GM23338 (cell line): ENCODE results near the gene SLC35B4. TPM values are rescaled to one million over a fixed set of nuclear protein-coding genes. Genes with fewer than 3 reads are reported as not detected.

Experiments used
- ATAC-seq: fragments of 200-7000 bp; cut with Tn5 transposase; 3 replicates; pipeline ENCODE4 v1.9.1; 2020
- DNase-seq: peaks from one replicate; pipeline ENCODE4 v3.0.0-alpha.2; 2015; ENCODE audit warnings: low spot score
- H2AFZ ChIP-seq: fragments of 200-600 bp; sonication (generic); 2 replicates; pipeline ENCODE4 v1.8.0; 2016; ENCODE audit warnings: antibody characterized with exemption, mild to moderate bottlenecking, moderate library complexity
- H3F3A ChIP-seq: fragments of 200-600 bp; sonication (generic); replicated peaks from 2 replicates; pipeline ENCODE4 v1.8.0; 2017; ENCODE audit warnings: antibody characterized with exemption, mixed run types, low read depth
- H3K27ac ChIP-seq: fragments of 200-600 bp; sonication (generic); 2 replicates; pipeline ENCODE4 v1.6.1; 2016; ENCODE audit warnings: low read depth
- H3K27me3 ChIP-seq: fragments of 200-600 bp; sonication (generic); 2 replicates; pipeline ENCODE4 v1.8.0; 2016; ENCODE audit warnings: mild to moderate bottlenecking, mixed run types, moderate library complexity; ENCODE audit not compliant: insufficient read depth
- H3K36me3 ChIP-seq: fragments of 200-600 bp; sonication (generic); 2 replicates; pipeline ENCODE4 v1.8.0; 2016; ENCODE audit warnings: mild to moderate bottlenecking; ENCODE audit not compliant: insufficient read depth
- H3K4me1 ChIP-seq: fragments of 200-600 bp; sonication (generic); 2 replicates; pipeline ENCODE4 v1.8.0; 2016; ENCODE audit warnings: mild to moderate bottlenecking, moderate library complexity; ENCODE audit not compliant: insufficient read depth
- H3K4me2 ChIP-seq: fragments of 200-600 bp; sonication (generic); 2 replicates; pipeline ENCODE4 v1.7.1; 2017; ENCODE audit warnings: mixed run types
- H3K4me3 ChIP-seq: fragments of 200-600 bp; sonication (generic); 2 replicates; pipeline ENCODE4 v1.6.1; 2016; ENCODE audit warnings: mixed run types
- H3K79me2 ChIP-seq: fragments of 200-600 bp; sonication (generic); replicated peaks from 2 replicates; pipeline ENCODE4 v1.8.0; 2017; ENCODE audit warnings: mild to moderate bottlenecking; ENCODE audit not compliant: insufficient read depth
- H3K9me2 ChIP-seq: fragments of 200-600 bp; sonication (generic); 2 replicates; pipeline ENCODE4 v1.8.0; 2017; ENCODE audit not compliant: insufficient read depth
- H4K20me1 ChIP-seq: fragments of 200-600 bp; sonication (generic); replicated peaks from 2 replicates; pipeline ENCODE4 v1.8.0; 2017; ENCODE audit warnings: mild to moderate bottlenecking; ENCODE audit not compliant: insufficient read depth
- H3K27ac Mint-ChIP-seq: 2 replicates; pipeline ENCODE4 v1.8.0; 2020; ENCODE audit warnings: inconsistent platforms, mild to moderate bottlenecking, moderate library complexity, mixed read lengths
- H3K27me3 Mint-ChIP-seq: 3 replicates; pipeline ENCODE4 v1.8.0; 2022; ENCODE audit warnings: low read depth, mild to moderate bottlenecking, moderate library complexity, mixed read lengths, inconsistent platforms; ENCODE audit not compliant: insufficient read depth, poor library complexity
- H3K36me3 Mint-ChIP-seq: 3 replicates; pipeline ENCODE4 v1.8.0; 2021; ENCODE audit warnings: low read depth, mild to moderate bottlenecking, inconsistent platforms, moderate library complexity, mixed read lengths
- H3K4me1 Mint-ChIP-seq: 3 replicates; pipeline ENCODE4 v1.8.0; 2020; ENCODE audit warnings: mild to moderate bottlenecking, inconsistent platforms, mixed read lengths
- H3K4me3 Mint-ChIP-seq: 3 replicates; pipeline ENCODE4 v1.8.0; 2021; ENCODE audit warnings: moderate library complexity, mild to moderate bottlenecking, inconsistent platforms, mixed read lengths
- H3K9me3 Mint-ChIP-seq: 3 replicates; pipeline ENCODE4 v1.8.0; 2020; ENCODE audit warnings: moderate library complexity, mild to moderate bottlenecking, inconsistent platforms, mixed read lengths
- NANOG ChIP-seq: IDR thresholded peaks from 2 replicates; pipeline ENCODE4 v1.6.1; 2016; ENCODE audit warnings: antibody characterized with exemption, borderline replicate concordance
- polyA plus RNA-seq: library from polyadenylated mRNA; unstranded; fragments of >200 nt; fragmentation: Nextera tagmentation; extraction: Ambion mirVana; gene quantifications from 2 replicates; pipeline ENCODE4 v1.2.1, GENCODE V29; 2016
- total RNA-seq: library from RNA; depleted of rRNA; stranded (reverse); fragments of >200 nt; shearing (Covaris generic); gene quantifications from 2 replicates; pipeline ENCODE4 v1.2.3, GENCODE V29; 2014
- TF ChIP-seq, protein P1 (sequence below): IDR thresholded peaks from 2 replicates; pipeline ENCODE4 v1.6.1; 2016; ENCODE audit warnings: antibody characterized with exemption
- TF ChIP-seq, protein P2 (sequence below): fragments of 250-450 bp; sonication (Bioruptor Pico); IDR thresholded peaks from 2 replicates; pipeline ENCODE4 v1.5.0; 2020; ENCODE audit warnings: mild to moderate bottlenecking, moderate library complexity

Gene SLC35B4
- total and polyA plus RNA-seq, 2 experiments from 2014 or later, result 22.6 to 29.7 TPM

DNA sequence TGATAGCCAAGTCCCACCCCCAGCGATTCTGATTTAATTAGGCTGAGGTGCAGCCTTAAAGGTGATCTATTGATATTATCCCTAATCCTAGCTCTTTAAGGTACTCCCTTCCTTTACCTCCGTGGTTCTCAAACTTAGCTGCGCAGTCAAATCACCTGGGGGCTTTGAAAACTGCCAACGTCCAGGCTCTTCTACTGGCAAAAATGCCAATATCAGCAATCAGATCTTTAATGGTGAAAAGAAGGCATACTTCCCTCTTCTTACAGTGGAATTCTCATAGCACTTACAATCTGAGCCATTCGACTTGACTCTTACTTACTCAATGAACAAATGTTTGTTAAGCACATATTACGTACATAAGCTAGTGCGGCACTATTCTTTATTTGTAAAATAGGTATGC is 704 bp upstream of the SLC35B4 start:
- H3K27me3 Mint-ChIP-seq, result no peaks in the 10 kb centered on the region
- peaks cover 8% of the 10 kb centered on the region for H3K4me1 ChIP-seq
- no peaks in the 10 kb centered on the region for H3K36me3 ChIP-seq
- peaks cover 28% of the 10 kb centered on the region for H3K79me2 ChIP-seq
- no peaks in the 10 kb centered on the region for H3F3A ChIP-seq
- H3K27ac ChIP-seq, result no peak overlapping the region
- DNase-seq (no peak), ATAC-seq (no peak)
- no peak for TF ChIP-seq NANOG
- TF ChIP-seq, protein P1, sequence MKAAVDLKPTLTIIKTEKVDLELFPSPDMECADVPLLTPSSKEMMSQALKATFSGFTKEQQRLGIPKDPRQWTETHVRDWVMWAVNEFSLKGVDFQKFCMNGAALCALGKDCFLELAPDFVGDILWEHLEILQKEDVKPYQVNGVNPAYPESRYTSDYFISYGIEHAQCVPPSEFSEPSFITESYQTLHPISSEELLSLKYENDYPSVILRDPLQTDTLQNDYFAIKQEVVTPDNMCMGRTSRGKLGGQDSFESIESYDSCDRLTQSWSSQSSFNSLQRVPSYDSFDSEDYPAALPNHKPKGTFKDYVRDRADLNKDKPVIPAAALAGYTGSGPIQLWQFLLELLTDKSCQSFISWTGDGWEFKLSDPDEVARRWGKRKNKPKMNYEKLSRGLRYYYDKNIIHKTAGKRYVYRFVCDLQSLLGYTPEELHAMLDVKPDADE, result no peak
- TF ChIP-seq, protein P2, sequence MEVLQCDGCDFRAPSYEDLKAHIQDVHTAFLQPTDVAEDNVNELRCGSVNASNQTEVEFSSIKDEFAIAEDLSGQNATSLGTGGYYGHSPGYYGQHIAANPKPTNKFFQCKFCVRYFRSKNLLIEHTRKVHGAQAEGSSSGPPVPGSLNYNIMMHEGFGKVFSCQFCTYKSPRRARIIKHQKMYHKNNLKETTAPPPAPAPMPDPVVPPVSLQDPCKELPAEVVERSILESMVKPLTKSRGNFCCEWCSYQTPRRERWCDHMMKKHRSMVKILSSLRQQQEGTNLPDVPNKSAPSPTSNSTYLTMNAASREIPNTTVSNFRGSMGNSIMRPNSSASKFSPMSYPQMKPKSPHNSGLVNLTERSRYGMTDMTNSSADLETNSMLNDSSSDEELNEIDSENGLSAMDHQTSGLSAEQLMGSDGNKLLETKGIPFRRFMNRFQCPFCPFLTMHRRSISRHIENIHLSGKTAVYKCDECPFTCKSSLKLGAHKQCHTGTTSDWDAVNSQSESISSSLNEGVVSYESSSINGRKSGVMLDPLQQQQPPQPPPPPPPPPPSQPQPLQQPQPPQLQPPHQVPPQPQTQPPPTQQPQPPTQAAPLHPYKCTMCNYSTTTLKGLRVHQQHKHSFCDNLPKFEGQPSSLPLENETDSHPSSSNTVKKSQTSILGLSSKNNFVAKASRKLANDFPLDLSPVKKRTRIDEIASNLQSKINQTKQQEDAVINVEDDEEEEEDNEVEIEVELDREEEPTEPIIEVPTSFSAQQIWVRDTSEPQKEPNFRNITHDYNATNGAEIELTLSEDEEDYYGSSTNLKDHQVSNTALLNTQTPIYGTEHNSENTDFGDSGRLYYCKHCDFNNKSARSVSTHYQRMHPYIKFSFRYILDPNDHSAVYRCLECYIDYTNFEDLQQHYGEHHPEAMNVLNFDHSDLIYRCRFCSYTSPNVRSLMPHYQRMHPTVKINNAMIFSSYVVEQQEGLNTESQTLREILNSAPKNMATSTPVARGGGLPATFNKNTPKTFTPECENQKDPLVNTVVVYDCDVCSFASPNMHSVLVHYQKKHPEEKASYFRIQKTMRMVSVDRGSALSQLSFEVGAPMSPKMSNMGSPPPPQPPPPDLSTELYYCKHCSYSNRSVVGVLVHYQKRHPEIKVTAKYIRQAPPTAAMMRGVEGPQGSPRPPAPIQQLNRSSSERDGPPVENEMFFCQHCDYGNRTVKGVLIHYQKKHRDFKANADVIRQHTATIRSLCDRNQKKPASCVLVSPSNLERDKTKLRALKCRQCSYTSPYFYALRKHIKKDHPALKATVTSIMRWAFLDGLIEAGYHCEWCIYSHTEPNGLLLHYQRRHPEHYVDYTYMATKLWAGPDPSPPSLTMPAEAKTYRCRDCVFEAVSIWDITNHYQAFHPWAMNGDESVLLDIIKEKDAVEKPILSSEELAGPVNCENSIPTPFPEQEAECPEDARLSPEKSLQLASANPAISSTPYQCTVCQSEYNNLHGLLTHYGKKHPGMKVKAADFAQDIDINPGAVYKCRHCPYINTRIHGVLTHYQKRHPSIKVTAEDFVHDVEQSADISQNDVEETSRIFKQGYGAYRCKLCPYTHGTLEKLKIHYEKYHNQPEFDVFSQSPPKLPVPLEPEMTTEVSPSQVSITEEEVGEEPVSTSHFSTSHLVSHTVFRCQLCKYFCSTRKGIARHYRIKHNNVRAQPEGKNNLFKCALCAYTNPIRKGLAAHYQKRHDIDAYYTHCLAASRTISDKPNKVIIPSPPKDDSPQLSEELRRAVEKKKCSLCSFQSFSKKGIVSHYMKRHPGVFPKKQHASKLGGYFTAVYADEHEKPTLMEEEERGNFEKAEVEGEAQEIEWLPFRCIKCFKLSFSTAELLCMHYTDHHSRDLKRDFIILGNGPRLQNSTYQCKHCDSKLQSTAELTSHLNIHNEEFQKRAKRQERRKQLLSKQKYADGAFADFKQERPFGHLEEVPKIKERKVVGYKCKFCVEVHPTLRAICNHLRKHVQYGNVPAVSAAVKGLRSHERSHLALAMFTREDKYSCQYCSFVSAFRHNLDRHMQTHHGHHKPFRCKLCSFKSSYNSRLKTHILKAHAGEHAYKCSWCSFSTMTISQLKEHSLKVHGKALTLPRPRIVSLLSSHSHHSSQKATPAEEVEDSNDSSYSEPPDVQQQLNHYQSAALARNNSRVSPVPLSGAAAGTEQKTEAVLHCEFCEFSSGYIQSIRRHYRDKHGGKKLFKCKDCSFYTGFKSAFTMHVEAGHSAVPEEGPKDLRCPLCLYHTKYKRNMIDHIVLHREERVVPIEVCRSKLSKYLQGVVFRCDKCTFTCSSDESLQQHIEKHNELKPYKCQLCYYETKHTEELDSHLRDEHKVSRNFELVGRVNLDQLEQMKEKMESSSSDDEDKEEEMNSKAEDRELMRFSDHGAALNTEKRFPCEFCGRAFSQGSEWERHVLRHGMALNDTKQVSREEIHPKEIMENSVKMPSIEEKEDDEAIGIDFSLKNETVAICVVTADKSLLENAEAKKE (CRISPR knock-in tag), result no peak
- peak overlapping the region; percentile 92 for H2AFZ ChIP-seq
- H3K27me3 ChIP-seq, result no peaks in the 10 kb centered on the region
- no peaks in the 10 kb centered on the region for H3K9me3 Mint-ChIP-seq
- H3K36me3 Mint-ChIP-seq, result no peaks in the 10 kb centered on the region
- H3K4me3 Mint-ChIP-seq, result peak overlapping the region; percentile 87
- peak overlapping the region; percentile 78 for H3K4me2 ChIP-seq
- H3K4me1 Mint-ChIP-seq, result peaks cover 11% of the 10 kb centered on the region
- no peaks in the 10 kb centered on the region for H3K9me2 ChIP-seq
- H3K27ac Mint-ChIP-seq, result no peak overlapping the region
- H4K20me1 ChIP-seq, result no peaks in the 10 kb centered on the region
- peak overlapping the region; percentile 73 for H3K4me3 ChIP-seq
